H1 (cell line): ENCODE results near the gene SH3BP2. TPM values are rescaled to one million over a fixed set of nuclear protein-coding genes. Genes with fewer than 3 reads are reported as not detected.
A peak's percentile ranks its signal among the peaks of the same experiment; 100 is the strongest.

Experiments used
- CTCF ChIA-PET: fragments of 300-600 bp; sonication (Branson Sonifier 250); formaldehyde crosslinking; loops from one replicate; lab custom pipeline; 2021; ENCODE audit not compliant: partially characterized antibody; lab: Charles Lee
- POLR2A ChIA-PET: fragments of 300-600 bp; sonication (Branson Sonifier 250); formaldehyde crosslinking; loops from one replicate; lab custom pipeline; 2021; ENCODE audit warnings: inconsistent platforms; ENCODE audit not compliant: partially characterized antibody; lab: Charles Lee
- DNase-seq, 2 experiments: peaks; one replicate each; pipeline versions ENCODE4 v3.0.0 to v3.0.0-alpha.2; 2010 to 2022; ENCODE audit warnings: low spot score in 2 of 2, low read depth in 1 of 2, mixed read lengths in 1 of 2
- FAIRE-seq: peaks from 2 replicates; lab custom pipeline; 2011; peaks lifted over from hg19 to GRCh38; lab: Jason Lieb, UNC
- H2AFZ ChIP-seq: 2 replicates; pipeline ENCODE4 v1.8.1; 2012; ENCODE audit warnings: low read length, inconsistent platforms
- H2AK5ac ChIP-seq: 2 replicates; pipeline ENCODE4 v1.6.1; 2013; ENCODE audit warnings: low read depth, low read length
- H2BK120ac ChIP-seq: replicated peaks from 2 replicates; pipeline ENCODE3; 2013; ENCODE audit warnings: low read depth, low read length, inconsistent platforms
- H2BK12ac ChIP-seq: 2 replicates; pipeline ENCODE4 v1.6.1; 2013; ENCODE audit warnings: low read depth, low read length
- H2BK15ac ChIP-seq: 2 replicates; pipeline ENCODE4 v1.6.1; 2013; ENCODE audit warnings: low read length
- H2BK20ac ChIP-seq: 2 replicates; pipeline ENCODE4 v1.6.1; 2013; ENCODE audit warnings: low read length
- H2BK5ac ChIP-seq: 2 replicates; pipeline ENCODE4 v1.6.1; 2013; ENCODE audit warnings: low read depth, low read length
- H3K14ac ChIP-seq: 2 replicates; pipeline ENCODE4 v1.6.1; 2013; ENCODE audit warnings: inconsistent platforms; ENCODE audit not compliant: insufficient read length
- H3K18ac ChIP-seq: 2 replicates; pipeline ENCODE4 v1.6.1; 2013; ENCODE audit warnings: low read length; ENCODE audit errors: extremely low read depth
- H3K23ac ChIP-seq: 2 replicates; pipeline ENCODE4 v1.6.1; 2013; ENCODE audit warnings: inconsistent platforms; ENCODE audit not compliant: insufficient read length
- H3K23me2 ChIP-seq: 2 replicates; pipeline ENCODE4 v1.6.1; 2013; ENCODE audit warnings: low read depth, low read length
- H3K27ac ChIP-seq: 2 replicates; pipeline ENCODE4 v1.6.1; 2011; ENCODE audit warnings: low read depth, low read length, inconsistent platforms
- H3K27me3 ChIP-seq, 4 experiments: replicated peaks in 1 of 4; 1 replicate in 1 of 4; 2 replicates in 3 of 4; pipeline versions ENCODE4 v1.6.1 to v1.8.1; 2011 to 2013; ENCODE audit warnings: low read length in 3 of 4, mild to moderate bottlenecking in 3 of 4, inconsistent platforms in 2 of 4, mixed read lengths in 2 of 4, moderate library complexity in 1 of 4; ENCODE audit not compliant: control insufficient read depth in 3 of 4, insufficient read depth in 3 of 4; ENCODE audit errors: extremely low read depth in 1 of 4
- H3K36me3 ChIP-seq, 4 experiments: 2 replicates each; pipeline versions ENCODE4 v1.6.1 to v1.8.1; 2011 to 2013; ENCODE audit warnings: mild to moderate bottlenecking in 4 of 4, low read length in 3 of 4, moderate library complexity in 2 of 4, control low read depth in 1 of 4, inconsistent platforms in 1 of 4; ENCODE audit not compliant: insufficient read depth in 4 of 4, control insufficient read depth in 2 of 4
- H3K4ac ChIP-seq: replicated peaks from 2 replicates; pipeline ENCODE3; 2013; ENCODE audit warnings: low read length, low read depth, mixed read lengths, inconsistent platforms; ENCODE audit not compliant: insufficient read length
- H3K4me1 ChIP-seq, 4 experiments: replicated peaks in 1 of 4; 1 replicate in 1 of 4; 2 replicates in 3 of 4; pipeline versions ENCODE4 v1.6.1 to v1.8.1; 2011 to 2013; ENCODE audit warnings: low read length in 3 of 4, inconsistent platforms in 2 of 4, mixed read lengths in 1 of 4; ENCODE audit not compliant: insufficient read depth in 4 of 4, control insufficient read depth in 3 of 4
- H3K4me2 ChIP-seq, 2 experiments: 2 replicates each; pipeline versions ENCODE4 v1.6.1 to v1.8.1; 2011 to 2013; ENCODE audit warnings: low read depth in 2 of 2, low read length in 2 of 2, control low read depth in 1 of 2, inconsistent platforms in 1 of 2, mild to moderate bottlenecking in 1 of 2; ENCODE audit not compliant: insufficient read depth in 1 of 2
- H3K4me3 ChIP-seq, 4 experiments: fragments of 200-600, 300-600 bp in 1 of 4; sonication (generic), shearing (Covaris generic), sonication (Bioruptor Twin) in 1 of 4; 2 replicates each; pipeline versions ENCODE4 v1.5.1 to v1.8.1; 2011 to 2016; ENCODE audit warnings: low read length in 4 of 4, low read depth in 3 of 4, control low read depth in 2 of 4, inconsistent platforms in 2 of 4, mild to moderate bottlenecking in 2 of 4, mixed read lengths in 1 of 4, moderate library complexity in 1 of 4; ENCODE audit not compliant: insufficient read depth in 2 of 4; ENCODE audit errors: extremely low read depth in 1 of 4
- H3K56ac ChIP-seq: replicated peaks from 2 replicates; pipeline ENCODE3; 2013; ENCODE audit warnings: low read depth, mild to moderate bottlenecking, mixed read lengths, low read length, inconsistent platforms; ENCODE audit not compliant: insufficient read length
- H3K79me1 ChIP-seq: 2 replicates; pipeline ENCODE4 v1.6.1; 2013; ENCODE audit warnings: low read depth, low read length, control low read depth
- H3K79me2 ChIP-seq, 2 experiments: 2 replicates each; pipeline versions ENCODE4 v1.6.1 to v1.8.1; 2012 to 2013; ENCODE audit warnings: low read length in 2 of 2, mild to moderate bottlenecking in 2 of 2, inconsistent platforms in 1 of 2; ENCODE audit not compliant: insufficient read depth in 2 of 2, control insufficient read depth in 1 of 2
- H3K9ac ChIP-seq, 4 experiments: replicated peaks in 1 of 4; 1 replicate in 1 of 4; 2 replicates in 3 of 4; pipeline versions ENCODE4 v1.6.1 to v1.8.1; 2011 to 2013; ENCODE audit warnings: low read depth in 3 of 4, low read length in 3 of 4, control low read depth in 2 of 4, mild to moderate bottlenecking in 2 of 4, moderate library complexity in 2 of 4, inconsistent platforms in 1 of 4; ENCODE audit errors: extremely low read depth in 1 of 4
- H3K9me3 ChIP-seq, 2 experiments: 2 replicates each; pipeline versions ENCODE4 v1.6.1 to v1.8.1; 2012 to 2013; ENCODE audit warnings: mild to moderate bottlenecking in 2 of 2, moderate library complexity in 2 of 2, control low read depth in 1 of 2, inconsistent platforms in 1 of 2, low read depth in 1 of 2, low read length in 1 of 2, mixed read lengths in 1 of 2; ENCODE audit not compliant: insufficient read depth in 2 of 2
- H4K20me1 ChIP-seq, 2 experiments: replicated peaks in 1 of 2; 2 replicates each; pipeline versions ENCODE3 to v1.8.1; 2011 to 2013; ENCODE audit warnings: inconsistent platforms in 2 of 2, low read length in 2 of 2, mild to moderate bottlenecking in 1 of 2; ENCODE audit not compliant: insufficient read depth in 2 of 2, control insufficient read depth in 1 of 2
- H4K5ac ChIP-seq: 2 replicates; pipeline ENCODE4 v1.6.1; 2013; ENCODE audit warnings: low read length, low read depth, mixed read lengths, inconsistent platforms; ENCODE audit not compliant: insufficient read length
- H4K8ac ChIP-seq: 2 replicates; pipeline ENCODE4 v1.8.0; 2013; ENCODE audit warnings: mild to moderate bottlenecking, moderate library complexity, low read length, inconsistent platforms; ENCODE audit not compliant: insufficient read depth; ENCODE audit errors: extremely low read depth
- H4K91ac ChIP-seq: replicated peaks from 2 replicates; pipeline ENCODE3; 2013; ENCODE audit warnings: low read length, mixed read lengths, inconsistent platforms; ENCODE audit not compliant: insufficient read length
- ASH2L ChIP-seq: fragments of 200-600, 300-600 bp; sonication (generic); IDR thresholded peaks from one replicate; pipeline ENCODE4 v1.7.1; 2017; ENCODE audit warnings: low read length
- KDM1A ChIP-seq: fragments of 200-600, 300-600 bp; sonication (generic); IDR thresholded peaks from 2 replicates; pipeline ENCODE4 v1.7.1; 2016; ENCODE audit warnings: mild to moderate bottlenecking, low read length, borderline replicate concordance
- MAFK ChIP-seq: IDR thresholded peaks from 2 replicates; pipeline ENCODE4 v1.6.1; 2012; ENCODE audit warnings: low read depth, mild to moderate bottlenecking, improper control_type of control experiment, low read length
- NRF1 ChIP-seq: IDR thresholded peaks from 2 replicates; pipeline ENCODE4 v1.6.1; 2011; ENCODE audit warnings: mild to moderate bottlenecking, low read depth, low read length, improper control_type of control experiment
- POU5F1 ChIP-seq: IDR thresholded peaks from 2 replicates; pipeline ENCODE4 v1.6.1; 2011; ENCODE audit warnings: low read depth, mild to moderate bottlenecking, low read length, moderate library complexity
- SP2 ChIP-seq: IDR thresholded peaks from 2 replicates; pipeline ENCODE4 v1.6.1; 2012; ENCODE audit warnings: mild to moderate bottlenecking, low read length, inconsistent platforms
- SRF ChIP-seq: IDR thresholded peaks from 2 replicates; pipeline ENCODE4 v1.6.1; 2011; ENCODE audit warnings: mild to moderate bottlenecking, low read depth, low read length, moderate library complexity
- SUZ12 ChIP-seq: fragments of 200-600 bp; sonication (generic); IDR thresholded peaks from 2 replicates; pipeline ENCODE4 v1.6.1; 2012; ENCODE audit warnings: mild to moderate bottlenecking, inconsistent platforms, low read length, moderate library complexity, mixed read lengths
- WGBS, 2 experiments: shearing (Covaris generic) in 1 of 2; methylation state at CpG; one replicate each; pipeline versions ENCODE4 v1.1.6 to v1.1.7; 2013 to 2015; ENCODE audit warnings: low lambda C conversion rate in 2 of 2, mixed read lengths in 2 of 2, inconsistent platforms in 1 of 2, low coverage in 1 of 2, missing lambda C conversion rate in 1 of 2; ENCODE audit not compliant: insufficient replicate concordance in 2 of 2, insufficient coverage in 1 of 2, insufficient read length in 1 of 2; ENCODE audit errors: extremely low coverage in 1 of 2, missing lambda C conversion rate in 1 of 2; 5-methylcytosine and 5-hydroxymethylcytosine counted together
- polyA plus RNA-seq, 7 experiments: library from polyadenylated mRNA; depleted of rRNA in 3 of 7; stranded (reverse) in 5 of 7; unstranded in 2 of 7; fragments of >200 nt in 5 of 7; fragments of 200-250 nt in 2 of 7; gene quantifications; 1 replicate in 5 of 7; 2 replicates in 1 of 7; 4 replicates in 1 of 7; pipeline versions ENCODE4 v1.2.1 to v1.2.3, GENCODE V29; 2011 to 2013; ENCODE audit warnings: missing spikeins in 2 of 7, mixed read lengths in 2 of 7
- total RNA-seq: library from RNA; stranded (reverse); fragmentation: NEBNext Ultra II Directional; extraction: Animal tissue kit (Norgen Biotek cat#: 25700); gene quantifications from 2 replicates; pipeline ENCODE4 v1.2.1, GENCODE V29; 2021
- TF ChIP-seq, protein P1 (sequence below): IDR thresholded peaks from 2 replicates; pipeline ENCODE4 v1.6.1; 2011; ENCODE audit warnings: low read length, improper control_type of control experiment
- TF ChIP-seq, protein P2 (sequence below): IDR thresholded peaks from 2 replicates; pipeline ENCODE4 v1.6.1; 2012; ENCODE audit warnings: inconsistent platforms

The SH3BP2 gene
- total and polyA plus RNA-seq, 2 of the 8 experiments (the other 6 are each of a cell fraction or from before 2014, with no cell fraction given) = 27.4 to 31.4 TPM

DNA sequence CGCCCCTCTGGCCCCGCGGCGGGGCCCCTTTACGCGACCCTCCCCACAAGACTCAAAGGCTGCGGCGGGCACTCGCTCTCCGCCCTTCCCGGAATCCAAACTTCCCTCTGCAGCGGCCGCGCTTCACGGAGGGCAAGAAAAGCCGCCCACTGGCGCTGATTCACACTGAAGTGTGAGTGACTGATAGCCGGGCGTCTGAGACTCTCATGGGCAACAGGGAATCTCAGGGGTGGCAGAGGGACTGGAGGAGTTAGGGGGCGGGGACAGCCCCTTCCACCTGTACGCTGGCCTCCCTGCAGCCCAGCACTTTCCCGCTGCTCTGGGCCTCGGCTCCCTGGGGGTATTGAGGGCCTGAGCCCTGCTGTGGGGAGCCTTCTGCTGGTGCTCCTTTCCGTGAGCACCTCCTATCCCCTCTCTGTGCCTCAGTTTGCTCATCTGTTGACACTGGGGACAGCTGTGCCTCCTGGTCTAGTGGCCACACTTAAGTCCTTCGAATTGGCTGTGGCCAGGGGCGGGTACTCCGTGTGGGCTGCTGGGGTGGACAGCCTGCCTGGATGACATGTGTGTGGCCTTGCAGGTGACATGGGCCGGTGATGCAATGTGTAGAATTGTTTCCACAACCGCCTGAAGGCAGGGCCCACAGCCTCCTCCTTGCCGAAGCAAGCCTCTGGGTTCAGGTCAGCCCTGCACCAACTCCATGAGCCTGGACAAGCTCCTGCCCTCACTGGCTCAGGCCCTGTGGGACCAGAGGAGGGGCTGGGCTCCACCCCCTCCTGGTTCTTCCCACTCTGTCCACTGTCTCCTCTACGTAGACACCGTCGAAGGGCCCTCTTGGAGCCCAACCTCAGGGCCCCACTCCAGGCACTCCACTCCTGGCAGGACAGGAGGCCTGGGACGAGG, 951 bp downstream of the SH3BP2 start:
- Histone ChIP-seq H3K79me2 (no peaks in the 10 kb centered on the region), H2BK5ac (peak overlapping the region; percentile 73; the same call in 1 of the 2 replicates), H4K5ac (no peak overlapping the region), H3K9ac (no peak overlapping the region), H3K27me3 (peaks cover 0 to 19% (median 12%) of the 10 kb centered on the region in 4 experiments; a peak in 5 of 7 replicates), H3K4me1 (peaks cover 0 to 21% (median 10%) of the 10 kb centered on the region in 4 experiments; a peak in 6 of 7 replicates), H4K20me1 (peaks cover 2 to 4% of the 10 kb centered on the region in 2 experiments), H2AFZ (no peak overlapping the region), H3K4ac (no peak overlapping the region), H3K14ac (no peak overlapping the region), H2BK20ac (no peak overlapping the region), H2BK15ac (peak overlapping the region; percentile 48; the same call in 1 of the 2 replicates), H2AK5ac (no peak overlapping the region), H4K91ac (no peak overlapping the region), H2BK120ac (no peak overlapping the region), H3K23ac (no peak overlapping the region), H3K4me2 (peak overlapping the region; percentile 48 to 81), H3K4me3 (peak overlapping the region; percentile 38 to 65 (median 40)), H3K18ac (no peak overlapping the region; the same call in none of the 2 replicates), H3K23me2 (no peaks in the 10 kb centered on the region; the same call in 1 of the 2 replicates), H3K79me1 (0 out of 2 replicates have a peak, but pooled peaks cover 2% of the 10 kb centered on the region), H4K8ac (0 out of 2 replicates have a peak overlapping the region, but pooled peaks have one; percentile 28), H2BK12ac (peak overlapping the region; percentile 85), H3K27ac (no peak overlapping the region), H3K36me3 (no peaks in the 10 kb centered on the region), H3K9me3 (no peaks in the 10 kb centered on the region; a peak in 1 of 4 replicates), H3K56ac (no peak overlapping the region)
- WGBS, 2 experiments = 38% methylated on average over 30 of the region's 34 CpGs; no CpG with 5 or more reads in 1 of the 2 experiments
- ChIA-PET CTCF (interaction anchor here (1.4 to 1.5 kb wide), 2 partner anchors 30 to 37 kb away, joined by 3 to 4 read pairs; no protein-coding TSS in a partner anchor), POLR2A (interaction anchor here (0.8 to 1.7 kb wide), 6 partner anchors 10 to 25 kb away, joined by 3 to 10 read pairs (median 4); no protein-coding TSS in a partner anchor)
- DNase-seq (no peak), FAIRE-seq (no peak)
- peak; percentile 63; the same call in 1 of the 2 replicates for TF ChIP-seq KDM1A
- no peak for TF ChIP-seq SRF
- TF ChIP-seq SUZ12 = no peak
- no peak for TF ChIP-seq POU5F1
- TF ChIP-seq, protein P1, sequence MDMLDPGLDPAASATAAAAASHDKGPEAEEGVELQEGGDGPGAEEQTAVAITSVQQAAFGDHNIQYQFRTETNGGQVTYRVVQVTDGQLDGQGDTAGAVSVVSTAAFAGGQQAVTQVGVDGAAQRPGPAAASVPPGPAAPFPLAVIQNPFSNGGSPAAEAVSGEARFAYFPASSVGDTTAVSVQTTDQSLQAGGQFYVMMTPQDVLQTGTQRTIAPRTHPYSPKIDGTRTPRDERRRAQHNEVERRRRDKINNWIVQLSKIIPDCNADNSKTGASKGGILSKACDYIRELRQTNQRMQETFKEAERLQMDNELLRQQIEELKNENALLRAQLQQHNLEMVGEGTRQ = no peak
- no peak for TF ChIP-seq MAFK
- TF ChIP-seq ASH2L = peak; percentile 34
- TF ChIP-seq SP2 = no peak
- TF ChIP-seq NRF1 = no peak
- TF ChIP-seq, protein P2, sequence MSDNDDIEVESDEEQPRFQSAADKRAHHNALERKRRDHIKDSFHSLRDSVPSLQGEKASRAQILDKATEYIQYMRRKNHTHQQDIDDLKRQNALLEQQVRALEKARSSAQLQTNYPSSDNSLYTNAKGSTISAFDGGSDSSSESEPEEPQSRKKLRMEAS = no peak
